HepG2 (cell line): ENCODE results near the gene CIAO2A. TPM values are rescaled to one million over a fixed set of nuclear protein-coding genes. Genes with fewer than 3 reads are reported as not detected.

Experiments used
- GABPB1 ChIP-seq: IDR thresholded peaks from 2 replicates; pipeline ENCODE4 v1.6.1; 2016; ENCODE audit warnings: mild to moderate bottlenecking, missing genetic modification reagents, moderate library complexity, missing compliant biosample characterization
- HOXA5 ChIP-seq: sonication (generic); formaldehyde crosslinking; IDR thresholded peaks from 2 replicates; pipeline ENCODE4 v1.4.0; 2020; ENCODE audit warnings: missing genetic modification reagents
- MLLT10 ChIP-seq: sonication (generic); formaldehyde crosslinking; IDR thresholded peaks from 2 replicates; pipeline ENCODE4 v1.4.0; 2020; ENCODE audit warnings: missing genetic modification reagents
- NR2F6 ChIP-seq, 2 experiments: IDR thresholded peaks; 2 replicates each; pipeline ENCODE4 v1.6.1; 2016; ENCODE audit warnings: antibody characterized with exemption in 1 of 2, mild to moderate bottlenecking in 1 of 2
- PREB ChIP-seq: sonication (generic); formaldehyde crosslinking; IDR thresholded peaks from 2 replicates; pipeline ENCODE4 v1.4.0; 2020; ENCODE audit warnings: missing genetic modification reagents
- SETDB1 ChIP-seq: sonication (generic); formaldehyde crosslinking; IDR thresholded peaks from 2 replicates; pipeline ENCODE4 v1.5.1; 2020; ENCODE audit warnings: missing genetic modification reagents, mild to moderate bottlenecking, borderline replicate concordance
- TBL1XR1 ChIP-seq: fragments of 150-350 bp; IDR thresholded peaks from 2 replicates; pipeline ENCODE4 v1.6.1; 2014; ENCODE audit warnings: borderline replicate concordance, low read length; ENCODE audit not compliant: partially characterized antibody
- U2AF2 ChIP-seq: fragments of 200-400 bp; formaldehyde crosslinking; IDR thresholded peaks from 2 replicates; pipeline ENCODE4 v1.6.1; 2017; ENCODE audit warnings: low read depth, mild to moderate bottlenecking, low read length
- ZBTB4 ChIP-seq: sonication (generic); formaldehyde crosslinking; IDR thresholded peaks from 2 replicates; pipeline ENCODE4 v1.4.0; 2020; ENCODE audit warnings: missing genetic modification reagents, mild to moderate bottlenecking, borderline replicate concordance
- ZFP90 ChIP-seq: sonication (generic); formaldehyde crosslinking; IDR thresholded peaks from 2 replicates; pipeline ENCODE4 v1.8.0; 2022; ENCODE audit warnings: missing genetic modification reagents, mild to moderate bottlenecking, inconsistent platforms, borderline replicate concordance
- ZNF136 ChIP-seq: sonication (generic); formaldehyde crosslinking; IDR thresholded peaks from 2 replicates; pipeline ENCODE4 v1.8.1; 2022; ENCODE audit warnings: low read depth, mild to moderate bottlenecking, moderate library complexity, missing genetic modification reagents
- ZNF160 ChIP-seq: sonication (generic); formaldehyde crosslinking; IDR thresholded peaks from 2 replicates; pipeline ENCODE4 v1.8.0; 2022; ENCODE audit warnings: mild to moderate bottlenecking, inconsistent platforms, missing genetic modification reagents
- ZNF446 ChIP-seq: sonication (generic); formaldehyde crosslinking; IDR thresholded peaks from 2 replicates; pipeline ENCODE4 v1.5.0; 2020; ENCODE audit warnings: mild to moderate bottlenecking, missing genetic modification reagents
- ZNF879 ChIP-seq: sonication (generic); formaldehyde crosslinking; IDR thresholded peaks from 2 replicates; pipeline ENCODE4 v1.8.1; 2023; ENCODE audit warnings: missing genetic modification reagents
- polyA plus RNA-seq, 8 experiments: library from polyadenylated mRNA; depleted of rRNA in 3 of 8; stranded (reverse) in 7 of 8; unstranded in 1 of 8; fragments of >200 nt; fragmentation: Illumina TruSeq in 4 of 8; extraction: Trizol in 4 of 8; gene quantifications; 2 replicates each; pipeline versions ENCODE4 v1.2.1 to v1.2.3, GENCODE V29; 2011 to 2016; ENCODE audit warnings: low read depth in 4 of 8, missing spikeins in 1 of 8, mixed read lengths in 1 of 8; ENCODE audit not compliant: insufficient read depth in 1 of 8
- total RNA-seq, 5 experiments: library from RNA; depleted of rRNA; stranded (reverse); fragments of >200 nt; fragmentation: Illumina TruSeq; extraction: Trizol; gene quantifications; 2 replicates each; pipeline ENCODE4 v1.2.3, GENCODE V29; 2016; ENCODE audit warnings: low read depth in 1 of 5
- TF ChIP-seq, protein P1 (sequence below): sonication (generic); formaldehyde crosslinking; IDR thresholded peaks from 2 replicates; pipeline ENCODE4 v1.4.0; 2020; ENCODE audit warnings: missing genetic modification reagents
- TF ChIP-seq, protein P2 (sequence below): IDR thresholded peaks from 2 replicates; pipeline ENCODE4 v1.6.1; 2016; ENCODE audit warnings: low read depth, borderline replicate concordance
- TF ChIP-seq, protein P3 (sequence below): sonication (generic); formaldehyde crosslinking; IDR thresholded peaks from 2 replicates; pipeline ENCODE4 v1.5.0; 2020; ENCODE audit warnings: mild to moderate bottlenecking, missing genetic modification reagents

The CIAO2A gene
- total and polyA plus RNA-seq, 2 of the 13 experiments (the other 11 are each of a cell fraction or from before 2014, with no cell fraction given): 83.0 to 100 TPM

GRCh38 chr15:64092075-64092820 is 1.4 kb downstream of the CIAO2A start (continued):
- TF ChIP-seq, protein P1, sequence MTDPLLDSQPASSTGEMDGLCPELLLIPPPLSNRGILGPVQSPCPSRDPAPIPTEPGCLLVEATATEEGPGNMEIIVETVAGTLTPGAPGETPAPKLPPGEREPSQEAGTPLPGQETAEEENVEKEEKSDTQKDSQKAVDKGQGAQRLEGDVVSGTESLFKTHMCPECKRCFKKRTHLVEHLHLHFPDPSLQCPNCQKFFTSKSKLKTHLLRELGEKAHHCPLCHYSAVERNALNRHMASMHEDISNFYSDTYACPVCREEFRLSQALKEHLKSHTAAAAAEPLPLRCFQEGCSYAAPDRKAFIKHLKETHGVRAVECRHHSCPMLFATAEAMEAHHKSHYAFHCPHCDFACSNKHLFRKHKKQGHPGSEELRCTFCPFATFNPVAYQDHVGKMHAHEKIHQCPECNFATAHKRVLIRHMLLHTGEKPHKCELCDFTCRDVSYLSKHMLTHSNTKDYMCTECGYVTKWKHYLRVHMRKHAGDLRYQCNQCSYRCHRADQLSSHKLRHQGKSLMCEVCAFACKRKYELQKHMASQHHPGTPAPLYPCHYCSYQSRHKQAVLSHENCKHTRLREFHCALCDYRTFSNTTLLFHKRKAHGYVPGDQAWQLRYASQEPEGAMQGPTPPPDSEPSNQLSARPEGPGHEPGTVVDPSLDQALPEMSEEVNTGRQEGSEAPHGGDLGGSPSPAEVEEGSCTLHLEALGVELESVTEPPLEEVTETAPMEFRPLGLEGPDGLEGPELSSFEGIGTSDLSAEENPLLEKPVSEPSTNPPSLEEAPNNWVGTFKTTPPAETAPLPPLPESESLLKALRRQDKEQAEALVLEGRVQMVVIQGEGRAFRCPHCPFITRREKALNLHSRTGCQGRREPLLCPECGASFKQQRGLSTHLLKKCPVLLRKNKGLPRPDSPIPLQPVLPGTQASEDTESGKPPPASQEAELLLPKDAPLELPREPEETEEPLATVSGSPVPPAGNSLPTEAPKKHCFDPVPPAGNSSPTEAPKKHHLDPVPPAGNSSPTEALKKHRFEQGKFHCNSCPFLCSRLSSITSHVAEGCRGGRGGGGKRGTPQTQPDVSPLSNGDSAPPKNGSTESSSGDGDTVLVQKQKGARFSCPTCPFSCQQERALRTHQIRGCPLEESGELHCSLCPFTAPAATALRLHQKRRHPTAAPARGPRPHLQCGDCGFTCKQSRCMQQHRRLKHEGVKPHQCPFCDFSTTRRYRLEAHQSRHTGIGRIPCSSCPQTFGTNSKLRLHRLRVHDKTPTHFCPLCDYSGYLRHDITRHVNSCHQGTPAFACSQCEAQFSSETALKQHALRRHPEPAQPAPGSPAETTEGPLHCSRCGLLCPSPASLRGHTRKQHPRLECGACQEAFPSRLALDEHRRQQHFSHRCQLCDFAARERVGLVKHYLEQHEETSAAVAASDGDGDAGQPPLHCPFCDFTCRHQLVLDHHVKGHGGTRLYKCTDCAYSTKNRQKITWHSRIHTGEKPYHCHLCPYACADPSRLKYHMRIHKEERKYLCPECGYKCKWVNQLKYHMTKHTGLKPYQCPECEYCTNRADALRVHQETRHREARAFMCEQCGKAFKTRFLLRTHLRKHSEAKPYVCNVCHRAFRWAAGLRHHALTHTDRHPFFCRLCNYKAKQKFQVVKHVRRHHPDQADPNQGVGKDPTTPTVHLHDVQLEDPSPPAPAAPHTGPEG: no peak
- TF ChIP-seq ZNF879 (CRISPR knock-in tag): no peak
- no peak for TF ChIP-seq ZNF136
- TF ChIP-seq, protein P2, sequence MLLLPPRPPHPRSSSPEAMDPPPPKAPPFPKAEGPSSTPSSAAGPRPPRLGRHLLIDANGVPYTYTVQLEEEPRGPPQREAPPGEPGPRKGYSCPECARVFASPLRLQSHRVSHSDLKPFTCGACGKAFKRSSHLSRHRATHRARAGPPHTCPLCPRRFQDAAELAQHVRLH: no peak
- no peak for TF ChIP-seq HOXA5 (CRISPR knock-in tag)
- no peak for TF ChIP-seq GABPB1
- TF ChIP-seq, protein P3, sequence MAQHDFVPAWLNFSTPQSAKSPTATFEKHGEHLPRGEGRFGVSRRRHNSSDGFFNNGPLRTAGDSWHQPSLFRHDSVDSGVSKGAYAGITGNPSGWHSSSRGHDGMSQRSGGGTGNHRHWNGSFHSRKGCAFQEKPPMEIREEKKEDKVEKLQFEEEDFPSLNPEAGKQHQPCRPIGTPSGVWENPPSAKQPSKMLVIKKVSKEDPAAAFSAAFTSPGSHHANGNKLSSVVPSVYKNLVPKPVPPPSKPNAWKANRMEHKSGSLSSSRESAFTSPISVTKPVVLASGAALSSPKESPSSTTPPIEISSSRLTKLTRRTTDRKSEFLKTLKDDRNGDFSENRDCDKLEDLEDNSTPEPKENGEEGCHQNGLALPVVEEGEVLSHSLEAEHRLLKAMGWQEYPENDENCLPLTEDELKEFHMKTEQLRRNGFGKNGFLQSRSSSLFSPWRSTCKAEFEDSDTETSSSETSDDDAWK (CRISPR knock-in tag): no peak
- TF ChIP-seq ZBTB4 (CRISPR knock-in tag): no peak
- TF ChIP-seq TBL1XR1: no peak
- no peak for TF ChIP-seq ZNF160 (CRISPR knock-in tag)
- no peak for TF ChIP-seq PREB (CRISPR knock-in tag)
- TF ChIP-seq MLLT10 (CRISPR knock-in tag): no peak
- TF ChIP-seq ZFP90 (CRISPR knock-in tag): no peak
- TF ChIP-seq ZNF446 (CRISPR knock-in tag): no peak
- peak; percentile 8 for TF ChIP-seq NR2F6 (IDR thresholded peaks at IDR 0.05)
- TF ChIP-seq NR2F6 (CRISPR knock-in tag; IDR thresholded peaks at IDR 0.05): 0 out of 2 replicates have a peak, but pooled peaks have one; percentile 42
- no peak for TF ChIP-seq U2AF2
- no peak for TF ChIP-seq SETDB1 (CRISPR knock-in tag)
